ENCODE data around the gene ITGA3. TPM values are rescaled to one million over a fixed set of nuclear protein-coding genes. Genes with fewer than 3 reads are reported as not detected.
A peak's percentile ranks its signal among the peaks of the same experiment; 100 is the strongest.

The ITGA3 gene
- total and polyA plus RNA-seq, 2 of the 13 experiments (the other 11 are each of a cell fraction or from before 2014, with no cell fraction given), result 0.48 to 0.69 TPM

DNA sequence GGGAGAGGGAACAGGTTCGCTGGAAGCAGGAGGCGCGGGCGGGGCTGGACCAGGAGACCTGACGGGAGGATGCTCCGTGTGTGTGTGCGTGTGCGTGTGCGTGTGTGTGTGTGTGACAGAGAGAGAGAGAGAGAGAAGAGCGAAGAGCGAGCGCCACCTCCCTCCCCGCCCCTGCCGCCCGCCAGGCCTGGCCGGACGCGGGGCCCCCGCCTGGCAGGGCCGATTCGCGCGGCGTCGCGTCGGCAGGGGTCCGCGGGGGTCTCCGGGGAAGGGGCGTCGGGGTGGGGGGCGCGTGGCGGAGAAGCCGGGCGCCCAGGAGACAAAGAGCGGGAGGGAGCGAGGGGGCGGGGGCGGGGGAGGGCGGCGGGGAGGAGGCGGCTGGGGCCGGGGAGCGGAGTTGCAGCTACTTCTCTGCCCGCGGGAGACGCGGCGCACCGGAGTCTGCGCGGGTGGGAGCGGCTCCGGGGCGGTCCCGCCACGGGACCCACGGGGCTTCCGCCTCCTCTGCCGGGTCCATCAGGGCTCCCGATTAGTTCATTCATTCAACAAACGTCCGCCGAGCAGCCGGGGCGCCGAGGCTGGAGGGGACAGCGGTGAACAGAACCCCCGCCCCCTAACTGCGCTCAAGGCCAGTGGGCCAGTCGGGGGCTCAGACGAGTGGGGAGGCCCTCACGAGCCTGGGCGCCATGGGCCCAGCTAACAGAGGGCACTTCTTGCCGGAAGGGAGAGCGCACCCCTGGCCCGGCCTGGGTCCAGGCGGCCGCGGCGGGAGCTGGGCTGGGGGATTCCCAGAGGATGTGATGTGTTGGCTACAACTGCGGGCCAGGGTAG is 74.0 kb downstream of the ITGA3 start, which contains the start of gene SAMD14 (continued):
- TF ChIP-seq, protein P1, sequence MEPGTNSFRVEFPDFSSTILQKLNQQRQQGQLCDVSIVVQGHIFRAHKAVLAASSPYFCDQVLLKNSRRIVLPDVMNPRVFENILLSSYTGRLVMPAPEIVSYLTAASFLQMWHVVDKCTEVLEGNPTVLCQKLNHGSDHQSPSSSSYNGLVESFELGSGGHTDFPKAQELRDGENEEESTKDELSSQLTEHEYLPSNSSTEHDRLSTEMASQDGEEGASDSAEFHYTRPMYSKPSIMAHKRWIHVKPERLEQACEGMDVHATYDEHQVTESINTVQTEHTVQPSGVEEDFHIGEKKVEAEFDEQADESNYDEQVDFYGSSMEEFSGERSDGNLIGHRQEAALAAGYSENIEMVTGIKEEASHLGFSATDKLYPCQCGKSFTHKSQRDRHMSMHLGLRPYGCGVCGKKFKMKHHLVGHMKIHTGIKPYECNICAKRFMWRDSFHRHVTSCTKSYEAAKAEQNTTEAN (CRISPR knock-in tag; conservative IDR thresholded peaks at IDR 0.05), result peak; percentile 67
- 0 out of 2 replicates have a peak, but pooled peaks have one; percentile 30 for TF ChIP-seq ZNF558 (CRISPR knock-in tag; IDR thresholded peaks at IDR 0.05; ENCODE audit: borderline replicate concordance)
- peak; percentile 55 for TF ChIP-seq SRSF1 (optimal IDR thresholded peaks at IDR 0.05; ENCODE audit: low read depth, low read length)
- no peak for TF ChIP-seq ZC3H13 (CRISPR knock-in tag; IDR thresholded peaks at IDR 0.05)
- no peak for TF ChIP-seq ZNF30 (CRISPR knock-in tag; IDR thresholded peaks at IDR 0.05)
- peak; percentile 84 for TF ChIP-seq HNRNPK (IDR thresholded peaks at IDR 0.05; ENCODE audit: low read depth, low read length, poor library complexity, severe bottlenecking)
- peak; percentile 39; the same call in 1 of the 2 replicates for TF ChIP-seq ZNF768 (CRISPR knock-in tag; IDR thresholded peaks at IDR 0.05)
- TF ChIP-seq, protein P2, sequence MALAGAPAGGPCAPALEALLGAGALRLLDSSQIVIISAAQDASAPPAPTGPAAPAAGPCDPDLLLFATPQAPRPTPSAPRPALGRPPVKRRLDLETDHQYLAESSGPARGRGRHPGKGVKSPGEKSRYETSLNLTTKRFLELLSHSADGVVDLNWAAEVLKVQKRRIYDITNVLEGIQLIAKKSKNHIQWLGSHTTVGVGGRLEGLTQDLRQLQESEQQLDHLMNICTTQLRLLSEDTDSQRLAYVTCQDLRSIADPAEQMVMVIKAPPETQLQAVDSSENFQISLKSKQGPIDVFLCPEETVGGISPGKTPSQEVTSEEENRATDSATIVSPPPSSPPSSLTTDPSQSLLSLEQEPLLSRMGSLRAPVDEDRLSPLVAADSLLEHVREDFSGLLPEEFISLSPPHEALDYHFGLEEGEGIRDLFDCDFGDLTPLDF (CRISPR knock-in tag; IDR thresholded peaks at IDR 0.05), result no peak
- TF ChIP-seq HNRNPLL (IDR thresholded peaks at IDR 0.05; ENCODE audit: low read depth, low read length, poor library complexity, severe bottlenecking), result peak; percentile 39
- TF ChIP-seq RELA (CRISPR knock-in tag; IDR thresholded peaks at IDR 0.05), result 0 out of 2 replicates have a peak, but pooled peaks have one; percentile 46
- TF ChIP-seq ZNF878 (CRISPR knock-in tag; IDR thresholded peaks at IDR 0.05), result no peak
- no peak for TF ChIP-seq ZNF850 (CRISPR knock-in tag; conservative IDR thresholded peaks at IDR 0.05)
- TF ChIP-seq FOXO1 (CRISPR knock-in tag; IDR thresholded peaks at IDR 0.05), result no peak
- TF ChIP-seq ZNF207 (IDR thresholded peaks at IDR 0.05; ENCODE audit: borderline replicate concordance), result no peak
- no peak for TF ChIP-seq MAZ (IDR thresholded peaks at IDR 0.05; ENCODE audit: borderline replicate concordance, low read depth, low read length)
- 0 out of 2 replicates have a peak, but pooled peaks have one; percentile 17 for TF ChIP-seq MAZ (CRISPR knock-in tag; IDR thresholded peaks at IDR 0.05; ENCODE audit: low read depth)
- TF ChIP-seq, protein P3, sequence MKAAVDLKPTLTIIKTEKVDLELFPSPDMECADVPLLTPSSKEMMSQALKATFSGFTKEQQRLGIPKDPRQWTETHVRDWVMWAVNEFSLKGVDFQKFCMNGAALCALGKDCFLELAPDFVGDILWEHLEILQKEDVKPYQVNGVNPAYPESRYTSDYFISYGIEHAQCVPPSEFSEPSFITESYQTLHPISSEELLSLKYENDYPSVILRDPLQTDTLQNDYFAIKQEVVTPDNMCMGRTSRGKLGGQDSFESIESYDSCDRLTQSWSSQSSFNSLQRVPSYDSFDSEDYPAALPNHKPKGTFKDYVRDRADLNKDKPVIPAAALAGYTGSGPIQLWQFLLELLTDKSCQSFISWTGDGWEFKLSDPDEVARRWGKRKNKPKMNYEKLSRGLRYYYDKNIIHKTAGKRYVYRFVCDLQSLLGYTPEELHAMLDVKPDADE (CRISPR knock-in tag; IDR thresholded peaks at IDR 0.05), result no peak
- TF ChIP-seq ZNF33B (CRISPR knock-in tag; IDR thresholded peaks at IDR 0.05), result no peak
- TF ChIP-seq, protein P4, sequence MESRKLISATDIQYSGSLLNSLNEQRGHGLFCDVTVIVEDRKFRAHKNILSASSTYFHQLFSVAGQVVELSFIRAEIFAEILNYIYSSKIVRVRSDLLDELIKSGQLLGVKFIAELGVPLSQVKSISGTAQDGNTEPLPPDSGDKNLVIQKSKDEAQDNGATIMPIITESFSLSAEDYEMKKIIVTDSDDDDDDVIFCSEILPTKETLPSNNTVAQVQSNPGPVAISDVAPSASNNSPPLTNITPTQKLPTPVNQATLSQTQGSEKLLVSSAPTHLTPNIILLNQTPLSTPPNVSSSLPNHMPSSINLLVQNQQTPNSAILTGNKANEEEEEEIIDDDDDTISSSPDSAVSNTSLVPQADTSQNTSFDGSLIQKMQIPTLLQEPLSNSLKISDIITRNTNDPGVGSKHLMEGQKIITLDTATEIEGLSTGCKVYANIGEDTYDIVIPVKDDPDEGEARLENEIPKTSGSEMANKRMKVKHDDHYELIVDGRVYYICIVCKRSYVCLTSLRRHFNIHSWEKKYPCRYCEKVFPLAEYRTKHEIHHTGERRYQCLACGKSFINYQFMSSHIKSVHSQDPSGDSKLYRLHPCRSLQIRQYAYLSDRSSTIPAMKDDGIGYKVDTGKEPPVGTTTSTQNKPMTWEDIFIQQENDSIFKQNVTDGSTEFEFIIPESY (CRISPR knock-in tag; IDR thresholded peaks at IDR 0.05), result 0 out of 2 replicates have a peak, but pooled peaks have one; percentile 16
- no peak for TF ChIP-seq ZFP62 (CRISPR knock-in tag; IDR thresholded peaks at IDR 0.05)
- TF ChIP-seq TGIF2 (CRISPR knock-in tag; IDR thresholded peaks at IDR 0.05), result no peak
